ENCODE data around the gene MKNK2. TPM values are rescaled to one million over a fixed set of nuclear protein-coding genes. Genes with fewer than 3 reads are reported as not detected.

The MKNK2 gene
- total RNA-seq, 2 donors from 2014 or later, result 69.7 to 96.3 TPM

DNA sequence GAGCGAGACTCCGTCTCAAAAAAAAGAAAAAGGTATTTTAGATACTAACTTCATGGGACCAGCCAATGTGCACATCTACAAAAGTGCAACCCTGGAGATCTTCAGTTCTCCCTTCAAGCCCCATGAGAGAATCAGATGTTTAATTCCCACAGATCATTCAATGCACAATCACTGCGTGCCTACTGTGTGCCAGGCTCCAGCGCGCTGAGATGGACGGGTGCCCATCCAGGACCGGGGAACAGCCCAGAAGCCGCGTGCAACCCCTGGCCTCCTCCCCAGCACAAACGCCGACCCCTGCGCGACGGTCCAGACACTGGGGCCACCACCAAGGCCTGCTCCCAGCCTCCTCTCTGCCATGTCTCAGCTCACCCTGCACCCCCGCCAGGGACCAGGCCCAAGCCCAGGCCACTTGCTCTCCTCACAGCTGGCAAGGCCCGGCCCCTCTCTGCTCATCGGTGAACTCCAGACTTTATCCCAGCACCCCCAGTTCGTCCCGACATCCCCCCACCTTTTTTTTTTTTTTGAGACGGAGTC, 40.8 kb downstream of the MKNK2 start:
- H3K9me3 ChIP-seq, result no peaks in the 10 kb centered on the region
- no peak overlapping the region for H3K27ac ChIP-seq
- TF ChIP-seq, protein P1, sequence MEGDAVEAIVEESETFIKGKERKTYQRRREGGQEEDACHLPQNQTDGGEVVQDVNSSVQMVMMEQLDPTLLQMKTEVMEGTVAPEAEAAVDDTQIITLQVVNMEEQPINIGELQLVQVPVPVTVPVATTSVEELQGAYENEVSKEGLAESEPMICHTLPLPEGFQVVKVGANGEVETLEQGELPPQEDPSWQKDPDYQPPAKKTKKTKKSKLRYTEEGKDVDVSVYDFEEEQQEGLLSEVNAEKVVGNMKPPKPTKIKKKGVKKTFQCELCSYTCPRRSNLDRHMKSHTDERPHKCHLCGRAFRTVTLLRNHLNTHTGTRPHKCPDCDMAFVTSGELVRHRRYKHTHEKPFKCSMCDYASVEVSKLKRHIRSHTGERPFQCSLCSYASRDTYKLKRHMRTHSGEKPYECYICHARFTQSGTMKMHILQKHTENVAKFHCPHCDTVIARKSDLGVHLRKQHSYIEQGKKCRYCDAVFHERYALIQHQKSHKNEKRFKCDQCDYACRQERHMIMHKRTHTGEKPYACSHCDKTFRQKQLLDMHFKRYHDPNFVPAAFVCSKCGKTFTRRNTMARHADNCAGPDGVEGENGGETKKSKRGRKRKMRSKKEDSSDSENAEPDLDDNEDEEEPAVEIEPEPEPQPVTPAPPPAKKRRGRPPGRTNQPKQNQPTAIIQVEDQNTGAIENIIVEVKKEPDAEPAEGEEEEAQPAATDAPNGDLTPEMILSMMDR (IDR thresholded peaks at IDR 0.05), result no peak
- DNase-seq (ENCODE audit: low spot score) (no peak), ATAC-seq (ENCODE audit: insufficient number of reproducible peaks, low FRiP score, low read depth) (no peak)
- peaks cover 9 to 12% of the 10 kb centered on the region in 2 donors for H3K4me1 ChIP-seq (ENCODE audit: control insufficient read depth in 1 of 2, low read depth in 2 of 2)
- no peaks in the 10 kb centered on the region for H3K27me3 ChIP-seq (replicated peaks; ENCODE audit: insufficient read depth)
- no peaks in the 10 kb centered on the region for H3K36me3 ChIP-seq
- H3K4me3 ChIP-seq, result no peak overlapping the region

DNA sequence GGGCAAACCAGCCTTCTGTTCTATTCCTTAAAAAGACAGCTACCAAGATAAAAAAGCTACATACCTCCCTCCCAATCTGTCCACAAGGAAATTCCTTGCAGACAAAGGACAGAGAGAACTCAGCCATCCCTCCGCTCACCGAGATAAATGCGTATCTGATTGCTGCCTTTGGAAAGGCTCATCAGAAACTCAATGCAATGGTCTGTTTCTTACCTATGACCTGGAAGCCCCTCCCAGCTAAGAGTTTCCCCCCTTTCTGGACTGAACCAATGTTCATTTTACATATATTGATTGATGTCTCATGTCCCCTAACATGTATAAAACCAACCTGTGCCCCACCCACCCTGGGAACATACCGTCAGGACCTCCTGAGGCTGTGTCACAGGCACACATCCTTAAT, 47.2 kb downstream of the MKNK2 start:
- Histone ChIP-seq H3K27ac (no peak overlapping the region), H3K4me1 (ENCODE audit: control insufficient read depth in 1 of 2, low read depth in 2 of 2) (no peaks in the 10 kb centered on the region), H3K36me3 (peaks cover 16% of the 10 kb centered on the region)

DNA sequence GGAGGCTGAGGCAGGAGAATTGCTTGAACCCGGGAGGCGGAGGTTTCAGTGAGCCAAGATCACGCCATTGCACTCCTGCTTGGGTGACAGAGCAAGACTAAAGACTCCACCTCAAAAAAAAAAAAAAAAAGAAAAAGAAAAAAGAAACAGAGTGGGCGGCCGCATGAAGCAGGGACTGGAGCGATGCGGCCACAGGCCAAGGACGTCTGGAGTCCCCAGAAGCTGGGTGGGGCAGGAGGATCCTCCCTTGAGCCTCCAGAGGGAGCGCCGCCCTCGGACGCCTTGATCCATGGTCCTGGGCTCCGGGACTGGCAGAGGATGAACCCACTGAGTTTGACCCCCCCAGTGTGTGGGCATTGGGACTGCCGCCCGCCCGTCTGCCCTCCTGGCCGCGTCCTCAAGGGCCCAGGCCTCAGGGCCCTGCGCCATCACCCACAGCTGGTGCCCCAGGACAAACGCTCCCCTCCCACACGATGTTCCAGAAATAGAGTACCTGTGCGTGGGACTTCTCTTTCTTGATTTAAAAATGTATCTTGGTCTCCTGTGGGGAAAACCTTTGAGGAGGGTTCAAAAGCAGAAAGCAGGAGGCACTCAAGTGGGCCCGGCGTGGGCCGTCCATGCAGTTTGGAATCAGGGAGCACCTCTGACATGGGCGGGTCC, 51.1 kb downstream of the MKNK2 start:
- TF ChIP-seq, protein P1 (IDR thresholded peaks at IDR 0.05), result no peak
- Histone ChIP-seq H3K36me3 (peaks cover 32% of the 10 kb centered on the region), H3K9me3 (no peaks in the 10 kb centered on the region), H3K27me3 (replicated peaks; ENCODE audit: insufficient read depth) (no peaks in the 10 kb centered on the region), H3K4me3 (no peak overlapping the region), H3K4me1 (ENCODE audit: control insufficient read depth in 1 of 2, low read depth in 2 of 2) (no peaks in the 10 kb centered on the region), H3K27ac (no peak overlapping the region)
- ATAC-seq (ENCODE audit: insufficient number of reproducible peaks, low FRiP score, low read depth) (no peak), DNase-seq (ENCODE audit: low spot score) (no peak)

More for the DNA sequence above, 47.2 kb downstream of the MKNK2 start:
- H3K27me3 ChIP-seq (replicated peaks; ENCODE audit: insufficient read depth), result no peaks in the 10 kb centered on the region
- DNase-seq (ENCODE audit: low spot score), result no peak
- TF ChIP-seq, protein P1 (IDR thresholded peaks at IDR 0.05), result no peak
- H3K9me3 ChIP-seq, result no peaks in the 10 kb centered on the region
- no peak overlapping the region for H3K4me3 ChIP-seq
- no peak for ATAC-seq (ENCODE audit: insufficient number of reproducible peaks, low FRiP score, low read depth)

DNA sequence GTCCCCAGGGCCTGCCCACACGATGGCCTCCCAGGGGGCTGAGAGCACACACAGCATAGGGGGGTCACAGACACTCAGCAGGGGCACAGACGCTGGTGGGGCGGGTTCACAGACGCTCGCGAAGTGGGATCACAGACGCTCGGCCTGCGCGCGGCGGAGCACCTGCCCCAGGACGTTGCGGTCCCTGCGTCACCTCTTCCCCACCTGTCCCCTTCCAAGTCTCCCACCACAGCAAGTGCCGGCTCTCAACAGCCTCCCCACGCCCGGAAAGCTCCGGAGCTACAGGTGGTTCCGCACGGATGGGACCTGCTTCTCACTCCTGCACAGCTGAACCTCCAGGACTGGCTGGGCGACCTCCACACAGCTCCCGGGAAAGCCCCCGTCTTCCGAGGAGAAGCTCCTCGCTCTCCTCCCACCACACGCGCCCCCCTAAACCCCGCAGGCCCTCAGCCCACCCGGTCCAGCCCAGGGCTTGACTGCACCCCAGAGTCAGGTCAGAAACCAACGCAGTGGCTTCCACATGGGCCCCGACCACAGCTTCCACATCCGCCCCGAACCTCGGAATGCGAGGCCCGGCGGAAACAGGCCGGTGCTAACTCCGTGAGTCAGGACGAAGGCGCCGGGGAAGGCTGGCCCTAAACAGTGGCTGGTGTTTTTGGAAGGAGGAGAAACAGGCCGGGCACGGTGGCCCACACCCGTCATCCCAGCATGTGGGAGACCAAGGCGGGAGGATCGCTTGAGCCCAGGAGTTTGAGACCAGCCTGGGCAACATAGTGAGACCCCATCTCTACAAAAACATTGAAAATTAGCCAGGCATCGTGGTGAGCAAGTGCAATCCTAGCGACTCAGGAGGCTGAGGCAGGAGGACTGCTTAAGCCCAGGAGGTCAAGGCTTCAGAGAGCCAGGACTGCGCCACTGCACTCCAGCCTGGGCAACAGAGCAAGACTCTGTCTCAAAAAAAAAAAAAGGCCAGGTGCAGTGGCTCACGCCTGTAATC, 52.0 kb downstream of the MKNK2 start:
- H3K9me3 ChIP-seq, result no peaks in the 10 kb centered on the region
- TF ChIP-seq, protein P1 (IDR thresholded peaks at IDR 0.05), result no peak
- H3K4me3 ChIP-seq, result no peak overlapping the region
- ATAC-seq (ENCODE audit: insufficient number of reproducible peaks, low FRiP score, low read depth) (no peak), DNase-seq (ENCODE audit: low spot score) (no peak)
- H3K27me3 ChIP-seq (replicated peaks; ENCODE audit: insufficient read depth), result no peaks in the 10 kb centered on the region
- H3K4me1 ChIP-seq (ENCODE audit: control insufficient read depth in 1 of 2, low read depth in 2 of 2), result no peaks in the 10 kb centered on the region
- peaks cover 32% of the 10 kb centered on the region for H3K36me3 ChIP-seq
- H3K27ac ChIP-seq, result no peak overlapping the region

Data from thoracic aorta (tissue), 2 donors.